ENCODE measurements around the gene MSH2. TPM values are rescaled to one million over a fixed set of nuclear protein-coding genes. Genes with fewer than 3 reads are reported as not detected.

MSH2 gene
- total and polyA plus RNA-seq, 2 donors from 2014 or later = 7.2 to 17.0 TPM

DNA sequence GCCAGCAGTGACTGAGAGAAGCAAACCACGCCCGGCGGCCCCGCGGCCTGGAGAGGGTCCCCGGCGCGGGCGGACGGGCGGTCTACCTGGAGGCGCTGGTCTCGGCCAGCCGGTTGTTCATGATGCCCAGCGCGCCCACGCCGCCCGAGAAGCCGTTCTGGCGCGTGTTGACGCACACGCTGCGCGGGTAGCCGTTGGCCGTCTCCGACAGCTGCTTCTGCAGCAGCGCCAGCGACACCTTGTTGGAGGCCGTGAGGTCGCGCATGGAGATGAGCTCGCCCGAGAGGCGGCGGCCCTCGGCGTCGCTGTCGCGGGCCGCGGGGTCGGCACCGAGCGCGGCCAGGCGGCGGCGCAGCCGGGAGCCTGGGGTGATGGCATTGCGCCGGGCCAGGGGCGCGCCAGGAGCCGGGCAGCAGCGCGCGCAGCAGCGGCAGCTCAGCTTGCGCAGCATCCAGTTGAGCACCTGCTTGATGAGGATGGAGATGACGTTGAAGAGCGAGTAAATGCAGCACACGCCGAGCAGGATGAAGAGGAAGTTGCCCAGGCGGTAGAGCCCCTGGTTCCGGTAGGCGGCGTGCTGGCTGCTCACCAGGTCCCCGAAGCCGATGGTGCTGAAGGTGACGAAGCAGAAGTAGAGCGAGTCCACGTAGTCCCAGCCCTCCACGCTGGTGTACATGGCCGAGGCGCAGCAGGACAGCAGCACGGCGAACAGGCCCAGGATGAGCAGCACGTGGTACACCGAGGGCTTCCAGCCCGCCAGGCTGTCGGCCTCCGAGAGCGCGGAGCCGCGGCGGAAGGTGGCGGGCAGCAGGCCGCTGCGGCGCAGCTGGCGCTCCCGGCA is 118.1 kb downstream of the MSH2 start:
- DNase-seq = peak; percentile 68 to 79 (median 74)
- no peak overlapping the region for H3K27ac ChIP-seq (ENCODE audit: low read depth in 2 of 2, low read length in 2 of 2)
- H3K4me3 ChIP-seq (ENCODE audit: low read length in 3 of 3) = peak overlapping the region in 2 of 3 donors; percentile 12 to 49
- no peak overlapping the region for H3K9ac ChIP-seq (ENCODE audit: low read length in 3 of 3)
- no peaks in the 10 kb centered on the region for H3K9me3 ChIP-seq (ENCODE audit: control insufficient read depth in 2 of 3, insufficient read depth in 1 of 3, low read length in 3 of 3)
- H3K27me3 ChIP-seq (ENCODE audit: control insufficient read depth, insufficient read depth, low read length) = no peaks in the 10 kb centered on the region
- H3K4me1 ChIP-seq (ENCODE audit: control insufficient read depth in 2 of 3, insufficient read depth in 2 of 3, low read depth in 1 of 3, low read length in 3 of 3) = peaks cover 0 to 7% (median 0%) of the 10 kb centered on the region in 3 donors
- intact Hi-C loops (cut with DNase I) = no loop called here
- FAIRE-seq = no peak
- TF ChIP-seq, protein P1, sequence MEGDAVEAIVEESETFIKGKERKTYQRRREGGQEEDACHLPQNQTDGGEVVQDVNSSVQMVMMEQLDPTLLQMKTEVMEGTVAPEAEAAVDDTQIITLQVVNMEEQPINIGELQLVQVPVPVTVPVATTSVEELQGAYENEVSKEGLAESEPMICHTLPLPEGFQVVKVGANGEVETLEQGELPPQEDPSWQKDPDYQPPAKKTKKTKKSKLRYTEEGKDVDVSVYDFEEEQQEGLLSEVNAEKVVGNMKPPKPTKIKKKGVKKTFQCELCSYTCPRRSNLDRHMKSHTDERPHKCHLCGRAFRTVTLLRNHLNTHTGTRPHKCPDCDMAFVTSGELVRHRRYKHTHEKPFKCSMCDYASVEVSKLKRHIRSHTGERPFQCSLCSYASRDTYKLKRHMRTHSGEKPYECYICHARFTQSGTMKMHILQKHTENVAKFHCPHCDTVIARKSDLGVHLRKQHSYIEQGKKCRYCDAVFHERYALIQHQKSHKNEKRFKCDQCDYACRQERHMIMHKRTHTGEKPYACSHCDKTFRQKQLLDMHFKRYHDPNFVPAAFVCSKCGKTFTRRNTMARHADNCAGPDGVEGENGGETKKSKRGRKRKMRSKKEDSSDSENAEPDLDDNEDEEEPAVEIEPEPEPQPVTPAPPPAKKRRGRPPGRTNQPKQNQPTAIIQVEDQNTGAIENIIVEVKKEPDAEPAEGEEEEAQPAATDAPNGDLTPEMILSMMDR (IDR thresholded peaks at IDR 0.05; ENCODE audit: borderline replicate concordance, extremely low read depth, insufficient read depth) = no peak
- H3K36me3 ChIP-seq (ENCODE audit: control insufficient read depth in 2 of 3, insufficient read depth in 3 of 3, low read length in 3 of 3) = no peaks in the 10 kb centered on the region

DNA sequence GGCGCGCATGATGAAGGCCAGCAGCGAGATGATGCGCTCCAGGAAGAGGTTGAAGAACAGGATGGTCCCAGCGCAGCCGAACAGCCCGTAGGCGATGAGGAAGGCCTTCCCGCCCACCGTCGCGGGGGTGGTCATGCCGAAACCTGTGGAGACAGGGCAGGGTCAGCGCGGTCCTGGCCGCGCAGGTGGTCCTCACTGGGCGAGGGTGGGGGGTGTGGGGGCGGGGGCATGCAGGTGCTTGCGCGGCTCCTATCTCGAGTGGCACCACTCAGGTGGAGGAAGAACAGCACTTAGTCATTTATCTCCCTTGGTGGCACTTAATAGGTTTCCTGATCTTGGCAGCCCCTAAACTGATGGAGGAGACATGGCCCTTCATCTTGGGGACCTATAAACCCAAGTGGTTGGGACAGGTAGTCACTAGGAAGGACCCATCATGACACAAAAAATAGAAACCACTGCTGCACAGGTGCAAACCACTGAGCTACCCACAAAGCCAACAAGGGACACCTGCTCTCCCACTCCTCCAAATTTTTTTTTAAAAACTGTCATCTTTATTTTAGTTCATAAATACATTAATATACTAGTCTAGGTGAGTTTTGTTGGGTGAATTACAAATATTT is 118.8 kb downstream of the MSH2 start:
- peak overlapping the region in 1 of 3 donors; percentile 49 for H3K4me3 ChIP-seq (ENCODE audit: low read length in 3 of 3)
- no peak overlapping the region for H3K9ac ChIP-seq (ENCODE audit: low read length in 3 of 3)
- no peak for DNase-seq
- H3K27me3 ChIP-seq (ENCODE audit: control insufficient read depth, insufficient read depth, low read length) = no peaks in the 10 kb centered on the region
- intact Hi-C loops (cut with DNase I) = no loop called here
- H3K9me3 ChIP-seq (ENCODE audit: control insufficient read depth in 2 of 3, insufficient read depth in 1 of 3, low read length in 3 of 3) = no peaks in the 10 kb centered on the region
- no peak for FAIRE-seq
- H3K27ac ChIP-seq (ENCODE audit: low read depth in 2 of 2, low read length in 2 of 2) = no peak overlapping the region
- H3K4me1 ChIP-seq (ENCODE audit: control insufficient read depth in 2 of 3, insufficient read depth in 2 of 3, low read depth in 1 of 3, low read length in 3 of 3) = peaks cover 0 to 7% (median 0%) of the 10 kb centered on the region in 3 donors
- TF ChIP-seq, protein P1 (IDR thresholded peaks at IDR 0.05; ENCODE audit: borderline replicate concordance, extremely low read depth, insufficient read depth) = no peak
- no peaks in the 10 kb centered on the region for H3K36me3 ChIP-seq (ENCODE audit: control insufficient read depth in 2 of 3, insufficient read depth in 3 of 3, low read length in 3 of 3)

DNA sequence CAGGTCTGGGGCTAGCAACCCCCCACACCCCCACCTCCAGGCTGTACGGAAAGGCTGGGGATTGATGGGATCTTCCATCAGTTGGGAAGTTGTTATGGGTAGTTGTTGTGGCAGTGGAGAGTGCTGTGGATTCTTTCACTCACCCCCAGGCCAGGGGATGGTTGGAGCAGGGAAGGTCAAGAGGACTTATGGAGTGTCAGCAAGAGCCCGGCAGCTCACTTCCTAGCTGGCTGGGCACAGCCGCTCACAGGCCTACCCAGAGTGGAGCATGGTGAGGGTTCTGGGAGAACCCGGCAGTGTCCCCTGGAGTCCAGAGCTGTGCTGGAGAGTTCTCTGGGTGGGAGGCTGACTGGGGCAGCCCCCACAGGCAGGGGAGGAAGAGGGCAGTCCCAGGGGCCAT is 122.2 kb downstream of the MSH2 start:
- H3K9ac ChIP-seq (ENCODE audit: low read length in 3 of 3) = no peak overlapping the region
- no peak overlapping the region for H3K27ac ChIP-seq (ENCODE audit: low read depth in 2 of 2, low read length in 2 of 2)
- H3K27me3 ChIP-seq (ENCODE audit: control insufficient read depth, insufficient read depth, low read length) = no peaks in the 10 kb centered on the region
- FAIRE-seq = no peak
- no peak overlapping the region for H3K4me3 ChIP-seq (ENCODE audit: low read length in 3 of 3)
- H3K4me1 ChIP-seq (ENCODE audit: control insufficient read depth in 2 of 3, insufficient read depth in 2 of 3, low read depth in 1 of 3, low read length in 3 of 3) = peaks cover 0 to 7% (median 0%) of the 10 kb centered on the region in 3 donors
- no peaks in the 10 kb centered on the region for H3K9me3 ChIP-seq (ENCODE audit: control insufficient read depth in 2 of 3, insufficient read depth in 1 of 3, low read length in 3 of 3)
- H3K36me3 ChIP-seq (ENCODE audit: control insufficient read depth in 2 of 3, insufficient read depth in 3 of 3, low read length in 3 of 3) = no peaks in the 10 kb centered on the region
- intact Hi-C loops (cut with DNase I) = no loop called here
- TF ChIP-seq, protein P1 (IDR thresholded peaks at IDR 0.05; ENCODE audit: borderline replicate concordance, extremely low read depth, insufficient read depth) = no peak
- DNase-seq = no peak
